Activated CD8-positive, alpha-beta memory T cell treated with anti-CD3 and anti-CD28 coated beads for 36 hours (primary cell): ENCODE measurements around the gene SEC24C. TPM values are rescaled to one million over a fixed set of nuclear protein-coding genes. Genes with fewer than 3 reads are reported as not detected.

Experiments used
- CTCF ChIA-PET: fragments of 350-600 bp; sonication (Branson Sonifier 250); formaldehyde crosslinking; loops from one replicate; lab custom pipeline; 2021; ENCODE audit warnings: antibody characterized with exemption; lab: Charles Lee
- POLR2A ChIA-PET: fragments of 350-600 bp; sonication (Branson Sonifier 250); formaldehyde crosslinking; loops from one replicate; lab custom pipeline; 2021; ENCODE audit warnings: antibody characterized with exemption; lab: Charles Lee
- total RNA-seq, 2 experiments: library from RNA; stranded (reverse); gene quantifications; one replicate each; pipeline ENCODE4 v1.2.3, GENCODE V29; 2021

The SEC24C gene
- total RNA-seq, 2 experiments from 2014 or later, result 89.0 to 89.9 TPM

- ChIA-PET POLR2A (interaction anchor here (0.6 kb wide), 1 partner anchor 10 kb away, joined by 3 read pairs; no protein-coding TSS in a partner anchor), CTCF (no interaction called here)
Measured at GRCh38 chr10:73798927-73799560, 54.9 kb downstream of the SEC24C start.

- ChIA-PET POLR2A (interaction anchor here (0.6 kb wide), 1 partner anchor 11 kb away, joined by 3 read pairs; no protein-coding TSS in a partner anchor), CTCF (interaction anchor here (0.8 kb wide), 1 partner anchor 9 kb away, joined by 3 read pairs; no protein-coding TSS in a partner anchor)
Measured at GRCh38 chr10:73799899-73800559, 55.9 kb downstream of the SEC24C start.

GRCh38 chr10:73800560-73801252 is 56.5 kb downstream of the SEC24C start:
- ChIA-PET POLR2A (no interaction called here), CTCF (interaction anchor here (0.8 kb wide), 1 partner anchor 8 kb away, joined by 3 read pairs; no protein-coding TSS in a partner anchor)

- CTCF ChIA-PET, result interaction anchor here (0.8 kb wide), 1 partner anchor 8 kb away, joined by 3 read pairs; no protein-coding TSS in a partner anchor
- POLR2A ChIA-PET, result no interaction called here
Measured at GRCh38 chr10:73801253-73801590, 57.0 kb downstream of the SEC24C start.

GRCh38 chr10:73802276-73802991 is 58.3 kb downstream of the SEC24C start:
- ChIA-PET CTCF (no interaction called here), POLR2A (no interaction called here)

GRCh38 chr10:73803680-73804286 is 59.6 kb downstream of the SEC24C start:
- POLR2A ChIA-PET, result interaction anchor here (0.7 to 0.9 kb wide), 2 partner anchors 8 to 31 kb away, joined by 3 read pairs; a partner anchor contains a TSS
- CTCF ChIA-PET, result interaction anchor here (1.3 kb wide), 1 partner anchor 11 kb away, joined by 3 read pairs; no protein-coding TSS in a partner anchor

GRCh38 chr10:73806176-73806950 is 62.2 kb downstream of the SEC24C start:
- POLR2A ChIA-PET, result interaction anchor here (1.5 kb wide), 1 partner anchor 20 kb away, joined by 4 read pairs; no protein-coding TSS in a partner anchor
- CTCF ChIA-PET, result interaction anchor here (1.3 kb wide), 1 partner anchor 18 kb away, joined by 3 read pairs; no protein-coding TSS in a partner anchor

- POLR2A ChIA-PET, result interaction anchor here (1.2 kb wide), 1 partner anchor 13 kb away, joined by 3 read pairs; no protein-coding TSS in a partner anchor
- CTCF ChIA-PET, result no interaction called here
Measured at GRCh38 chr10:73807471-73807870, 63.3 kb downstream of the SEC24C start.

GRCh38 chr10:73808021-73808815 is 64.0 kb downstream of the SEC24C start:
- ChIA-PET POLR2A (interaction anchor here (1.2 kb wide), 1 partner anchor 14 kb away, joined by 3 read pairs; no protein-coding TSS in a partner anchor), CTCF (interaction anchor here (0.9 kb wide), 1 partner anchor 8 kb away, joined by 3 read pairs; no protein-coding TSS in a partner anchor)

- ChIA-PET POLR2A (interaction anchor here (0.5 to 1.7 kb wide), 2 partner anchors 23 to 72 kb away, joined by 3 to 9 read pairs; partner anchors contain the start of gene ZSWIM8), CTCF (interaction anchor here (0.9 kb wide), 1 partner anchor 9 kb away, joined by 3 read pairs; no protein-coding TSS in a partner anchor)
Measured at GRCh38 chr10:73809061-73809818, 65.1 kb downstream of the SEC24C start.

- POLR2A ChIA-PET, result interaction anchor here (0.5 to 1.7 kb wide), 8 partner anchors 13 to 714 kb away, joined by 3 to 9 read pairs (median 4); partner anchors contain the start of genes CHCHD1 and ZSWIM8
- CTCF ChIA-PET, result interaction anchor here (0.8 kb wide), 2 partner anchors 29 to 46 kb away, joined by 3 to 4 read pairs; no protein-coding TSS in a partner anchor
Measured at GRCh38 chr10:73810358-73810734, 66.2 kb downstream of the SEC24C start.

GRCh38 chr10:73810735-73811465 is 66.7 kb downstream of the SEC24C start:
- POLR2A ChIA-PET, result interaction anchor here (0.5 to 1.7 kb wide), 8 partner anchors 13 to 715 kb away, joined by 3 to 9 read pairs (median 4); partner anchors contain the start of genes CHCHD1 and ZSWIM8

GRCh38 chr10:73812657-73813056 is 68.5 kb downstream of the SEC24C start:
- POLR2A ChIA-PET, result interaction anchor here (0.6 kb wide), 2 partner anchors 9 to 64 kb away, joined by 3 to 4 read pairs; no protein-coding TSS in a partner anchor

More at GRCh38 chr10:73810735-73811465, 66.7 kb downstream of the SEC24C start:
- CTCF ChIA-PET, result interaction anchor here (0.8 kb wide), 2 partner anchors 30 to 45 kb away, joined by 3 to 4 read pairs; no protein-coding TSS in a partner anchor

GRCh38 chr10:73813333-73813732 is 69.2 kb downstream of the SEC24C start:
- ChIA-PET POLR2A (no interaction called here), CTCF (no interaction called here)

More at GRCh38 chr10:73812657-73813056, 68.5 kb downstream of the SEC24C start:
- CTCF ChIA-PET, result interaction anchor here (0.7 kb wide), 1 partner anchor 36 kb away, joined by 3 read pairs; no protein-coding TSS in a partner anchor
